ENCODE data around the gene CREB3L2. TPM values are rescaled to one million over a fixed set of nuclear protein-coding genes. Genes with fewer than 3 reads are reported as not detected.

The CREB3L2 gene
- total RNA-seq, 1 experiment from 2014 or later: 49.8 TPM

DNA sequence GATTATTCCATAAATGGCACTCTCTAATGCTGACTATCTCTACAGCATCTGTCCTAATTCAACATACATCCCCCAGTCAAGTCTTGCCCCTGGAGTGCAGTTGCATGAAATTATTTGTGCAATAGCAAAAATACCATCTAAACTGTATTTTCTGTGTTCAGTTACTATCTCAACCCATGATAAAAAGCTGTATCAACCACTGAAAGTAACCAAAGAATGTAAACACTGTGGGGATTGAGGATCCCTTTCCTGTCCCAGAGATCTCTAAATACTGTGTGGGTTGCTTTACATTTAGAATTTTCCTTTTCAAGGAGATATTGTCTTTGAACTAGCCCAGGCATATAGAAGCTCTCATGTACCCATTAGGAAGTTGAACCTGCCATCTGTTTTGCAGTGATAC is 131.2 kb downstream of the CREB3L2 start:
- intact Hi-C loops (cut with micrococcal nuclease): no loop called here
- BruUV-seq (replicated peaks): no TSS peak

DNA sequence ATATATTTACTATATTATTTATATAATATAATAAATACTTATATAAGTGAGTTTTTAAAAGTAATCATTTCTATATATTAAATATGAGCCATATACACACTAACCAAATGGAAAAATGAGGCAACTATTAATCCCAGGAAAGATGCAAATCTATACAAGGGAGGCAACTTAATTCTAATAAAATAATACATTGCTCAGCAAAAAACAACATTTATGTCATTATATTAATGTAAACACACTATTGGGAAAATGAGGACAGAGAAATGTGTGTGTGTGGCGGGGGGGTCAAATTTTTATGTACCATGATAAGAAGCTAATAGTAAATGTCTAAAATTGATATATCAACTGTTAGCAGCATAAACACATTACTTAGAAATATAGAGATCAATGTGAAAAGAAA is 131.8 kb downstream of the CREB3L2 start:
- no peak overlapping the region for H3K4me3 ChIP-seq (replicated peaks in 1 of 2; ENCODE audit: low read depth in 1 of 2, low read length in 2 of 2)
- H3K4me2 ChIP-seq (ENCODE audit: low read length): no peak overlapping the region
- no peak for TF ChIP-seq YY1 (IDR thresholded peaks at IDR 0.05; ENCODE audit: extremely low read depth, insufficient replicate concordance, low read depth, low read length)
- no peak overlapping the region for H3K9ac ChIP-seq (ENCODE audit: low read length)
- no peak for ATAC-seq
- H3K27ac ChIP-seq (ENCODE audit: low read depth, low read length): no peak overlapping the region
- H3K27me3 ChIP-seq (ENCODE audit: insufficient read depth, low read length): no peaks in the 10 kb centered on the region
- POLR2A ChIA-PET: no interaction called here
- H3K9me3 ChIP-seq (ENCODE audit: control insufficient read depth in 1 of 2, insufficient read depth in 1 of 2, low read depth in 1 of 2, low read length in 2 of 2): peaks cover 2 to 8% of the 10 kb centered on the region in 2 experiments; a peak in 1 of 4 replicates
- CTCF ChIA-PET: interaction anchor here (1.0 kb wide), 1 partner anchor 264 kb away, joined by 3 read pairs; no protein-coding TSS in a partner anchor
- H3K79me2 ChIP-seq (ENCODE audit: insufficient read depth, low read length): no peaks in the 10 kb centered on the region
- no peaks in the 10 kb centered on the region for H4K20me1 ChIP-seq (ENCODE audit: insufficient read depth)
- DNase-seq (ENCODE audit: low read depth, low spot score): no peak
- RAD21 ChIA-PET (ENCODE audit: low non-redundant PET in 1 of 2, low total read pairs in 2 of 2, uncharacterized antibody in 2 of 2, unreplicated experiment in 2 of 2): no interaction called here
- no peaks in the 10 kb centered on the region for H3K4me1 ChIP-seq (ENCODE audit: control insufficient read depth in 1 of 2, insufficient read depth in 2 of 2, low read length in 2 of 2)
- intact Hi-C loops (cut with micrococcal nuclease): no loop called here
- H3K9me2 ChIP-seq (ENCODE audit: insufficient read depth): no peaks in the 10 kb centered on the region
- no peaks in the 10 kb centered on the region for H3K36me3 ChIP-seq (ENCODE audit: control insufficient read depth in 1 of 2, insufficient read depth in 2 of 2, low read length in 2 of 2)
- BruUV-seq (replicated peaks): no TSS peak
- H2AFZ ChIP-seq (ENCODE audit: low read depth, low read length, poor library complexity, severe bottlenecking): no peak overlapping the region

More for the DNA sequence above, 131.2 kb downstream of the CREB3L2 start:
- no peak for DNase-seq (ENCODE audit: low read depth, low spot score)
- ChIA-PET CTCF (interaction anchor here (1.0 kb wide), 1 partner anchor 265 kb away, joined by 3 read pairs; no protein-coding TSS in a partner anchor), RAD21 (ENCODE audit: low non-redundant PET in 1 of 2, low total read pairs in 2 of 2, uncharacterized antibody in 2 of 2, unreplicated experiment in 2 of 2) (no interaction called here), POLR2A (no interaction called here)
- Histone ChIP-seq H3K27me3 (ENCODE audit: insufficient read depth, low read length) (no peaks in the 10 kb centered on the region), H3K9me3 (ENCODE audit: control insufficient read depth in 1 of 2, insufficient read depth in 1 of 2, low read depth in 1 of 2, low read length in 2 of 2) (peaks cover 0 to 8% of the 10 kb centered on the region in 2 experiments; a peak in 1 of 4 replicates), H3K4me1 (ENCODE audit: control insufficient read depth in 1 of 2, insufficient read depth in 2 of 2, low read length in 2 of 2) (no peaks in the 10 kb centered on the region), H4K20me1 (ENCODE audit: insufficient read depth) (no peaks in the 10 kb centered on the region), H3K36me3 (ENCODE audit: control insufficient read depth in 1 of 2, insufficient read depth in 2 of 2, low read length in 2 of 2) (no peaks in the 10 kb centered on the region; a peak in 1 of 4 replicates), H2AFZ (ENCODE audit: low read depth, low read length, poor library complexity, severe bottlenecking) (no peak overlapping the region), H3K4me3 (replicated peaks in 1 of 2; ENCODE audit: low read depth in 1 of 2, low read length in 2 of 2) (no peak overlapping the region), H3K79me2 (ENCODE audit: insufficient read depth, low read length) (no peaks in the 10 kb centered on the region), H3K9me2 (ENCODE audit: insufficient read depth) (no peaks in the 10 kb centered on the region), H3K9ac (ENCODE audit: low read length) (no peak overlapping the region), H3K27ac (ENCODE audit: low read depth, low read length) (no peak overlapping the region), H3K4me2 (ENCODE audit: low read length) (no peak overlapping the region)
- TF ChIP-seq POLR2A (IDR thresholded peaks at IDR 0.05; ENCODE audit: borderline replicate concordance, extremely low read depth, insufficient read depth, insufficient read length): no peak
- TF ChIP-seq RAD21 (IDR thresholded peaks at IDR 0.05; ENCODE audit: low read depth): no peak
- no peak for TF ChIP-seq CBX3 (IDR thresholded peaks at IDR 0.05; ENCODE audit: low read depth)
- no peak for TF ChIP-seq ZFX (IDR thresholded peaks at IDR 0.05)
- ATAC-seq: no peak

Measured in HCT116 (cell line).